Measurements from ENCODE around the gene CEBPZOS. TPM values are rescaled to one million over a fixed set of nuclear protein-coding genes. Genes with fewer than 3 reads are reported as not detected.
A peak's percentile ranks its signal among the peaks of the same experiment; 100 is the strongest.

The CEBPZOS gene
- polyA plus RNA-seq, 3 donors = 13.8 to 46.9 (median 21.6) TPM

GRCh38 chr2:37226863-37227262 is 30.6 kb downstream of the CEBPZOS start:
- WGBS, 3 donors = 94 to 96% (median 94%) methylated on average over 4 of the region's 4 CpGs
- H3K27ac ChIP-seq (ENCODE audit: low read depth, low read length) = no peak overlapping the region

- 96 to 98% (median 97%) methylated on average over 3 of the region's 3 CpGs for WGBS, 3 donors
- no peak overlapping the region for H3K27ac ChIP-seq (ENCODE audit: low read depth, low read length)
These were observed 32.5 kb downstream of the CEBPZOS start for GRCh38 chr2:37228788-37229187.

- WGBS, 3 donors = 0 to 1% (median 1%) methylated on average over 8 of the region's 8 CpGs
- no peak overlapping the region for H3K27ac ChIP-seq (ENCODE audit: low read depth, low read length)
These were observed 34.3 kb downstream of the CEBPZOS start for GRCh38 chr2:37230581-37230980.

DNA sequence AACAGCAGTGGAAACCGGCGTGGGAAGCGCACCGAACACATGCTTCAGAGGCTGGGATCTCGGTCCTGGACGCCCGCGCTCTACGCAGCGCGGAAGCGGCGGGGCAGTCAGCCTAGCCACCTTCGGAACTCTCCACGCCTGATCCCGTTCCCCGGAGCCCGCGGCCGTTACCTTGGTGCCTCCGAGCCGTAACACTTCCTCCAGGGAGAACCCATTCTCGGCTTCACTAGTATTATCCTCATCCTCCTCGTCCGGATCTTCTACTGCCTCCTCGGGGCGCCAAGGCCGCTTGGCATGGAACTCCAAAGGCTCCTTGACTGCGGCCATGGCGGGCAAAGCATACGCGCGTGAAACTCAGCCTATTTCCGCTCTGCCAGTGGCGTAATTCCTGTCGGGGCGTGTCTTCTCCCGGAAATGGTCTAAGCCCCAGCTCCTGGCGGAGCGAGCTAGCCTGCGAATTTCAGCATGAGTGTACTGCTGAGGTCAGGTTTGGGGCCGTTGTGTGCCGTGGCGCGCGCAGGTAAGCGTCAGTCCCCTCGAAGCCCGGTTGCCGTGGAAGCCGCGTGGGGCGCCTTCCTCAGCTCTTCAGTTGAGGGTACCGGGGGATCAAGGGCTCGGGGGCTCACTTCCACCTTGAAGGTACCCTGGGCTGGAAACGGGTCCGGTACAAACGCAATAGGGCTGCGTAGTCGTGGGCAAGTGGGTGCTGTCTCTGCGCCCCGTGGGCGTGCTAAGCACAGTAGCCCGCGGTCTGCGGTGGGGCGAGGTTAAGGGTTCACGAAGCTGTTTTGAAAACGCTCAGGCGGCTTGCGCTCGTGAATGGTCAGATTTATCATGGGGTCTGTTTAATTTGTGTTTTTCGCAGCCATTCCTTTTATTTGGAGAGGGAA is 35.2 kb downstream of the CEBPZOS start, which contains the start of the genes CEBPZ and NDUFAF7:
Gene CEBPZ, minus strand, starts transcription at position 356 of the 890 bp plus-strand sequence. Its CDS starts 29 bp downstream, at position 327.
Gene NDUFAF7, plus strand, starts transcription at position 418 of the 890 bp plus-strand sequence. Its CDS starts 48 bp downstream, at position 466.
- WGBS, 3 donors = 0% methylated on average over 72 to 73 of the region's 73 CpGs
- peak within 1 kb of the TSS; percentile 73 for H3K27ac ChIP-seq (ENCODE audit: low read depth, low read length)

DNA sequence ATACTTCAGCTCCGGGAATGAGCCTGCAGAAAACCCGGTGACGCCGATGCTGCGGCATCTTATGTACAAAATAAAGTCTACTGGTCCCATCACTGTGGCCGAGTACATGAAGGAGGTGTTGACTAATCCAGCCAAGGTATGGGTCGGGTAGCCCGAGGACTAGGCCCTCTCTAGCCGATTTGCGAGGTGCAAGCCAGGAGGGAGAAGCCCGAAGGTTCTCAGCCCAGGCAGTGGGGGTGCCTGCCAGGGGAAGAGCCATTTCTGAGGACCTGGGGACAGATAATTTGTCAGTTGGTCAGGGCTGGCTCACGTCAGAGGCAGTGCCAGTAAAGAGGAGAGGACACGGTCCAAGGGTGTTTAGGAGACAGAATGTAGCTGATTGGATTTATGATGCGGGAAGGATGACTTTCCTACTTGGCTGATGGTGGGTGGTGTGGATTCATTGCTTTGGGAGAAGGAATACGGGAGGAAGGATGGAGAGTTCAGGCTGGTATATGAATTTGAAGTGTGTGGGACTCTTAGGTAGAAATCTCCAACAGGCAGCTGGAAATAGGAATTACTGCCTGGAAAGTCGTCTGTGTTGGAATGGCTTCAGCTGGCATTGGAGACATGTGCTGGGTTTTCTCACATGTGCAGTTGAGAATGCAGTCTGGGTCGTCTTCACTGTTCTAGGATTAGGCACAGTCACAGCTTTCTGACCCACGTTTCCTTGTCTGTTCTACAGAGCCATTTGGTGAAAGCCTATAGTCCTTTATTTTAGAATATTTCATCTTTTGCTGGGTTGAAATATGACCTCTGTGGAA is 36.0 kb downstream of the CEBPZOS start:
- H3K27ac ChIP-seq (ENCODE audit: low read depth, low read length) = peak overlapping the region; percentile 73
- WGBS, 3 donors = 13 to 20% (median 14%) methylated on average over 18 of the region's 18 CpGs

- 85 to 91% (median 86%) methylated on average over 4 of the region's 4 CpGs for WGBS, 3 donors
- no peak overlapping the region for H3K27ac ChIP-seq (ENCODE audit: low read depth, low read length)
These were observed 47.1 kb downstream of the CEBPZOS start for GRCh38 chr2:37243435-37243834.

GRCh38 chr2:37244017-37244416 is 47.7 kb downstream of the CEBPZOS start:
- no peak overlapping the region for H3K27ac ChIP-seq (ENCODE audit: low read depth, low read length)
- WGBS, 3 donors = 52 to 66% (median 53%) methylated on average over 4 of the region's 4 CpGs

DNA sequence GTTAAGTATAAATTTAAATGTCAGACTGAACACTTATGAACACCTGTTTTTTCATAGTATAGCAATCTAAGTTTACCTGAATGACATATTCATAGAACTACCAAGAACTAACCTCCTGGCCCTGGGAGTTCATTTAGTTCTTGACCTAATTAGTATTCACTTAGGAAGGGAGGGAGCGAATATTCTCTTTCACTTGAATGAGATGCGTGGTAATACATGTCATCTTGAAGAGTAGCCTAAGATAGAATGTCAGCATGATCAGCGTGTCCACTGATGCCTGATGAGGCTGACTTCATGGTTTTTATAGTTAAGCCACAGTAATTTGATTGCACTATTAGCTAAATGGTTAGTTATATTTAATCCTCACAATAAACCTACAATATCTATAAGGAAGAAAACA is 48.5 kb downstream of the CEBPZOS start:
- H3K27ac ChIP-seq (ENCODE audit: low read depth, low read length) = no peak overlapping the region
- WGBS, 3 donors = 94 to 97% (median 95%) methylated on average over 3 of the region's 3 CpGs

GRCh38 chr2:37246205-37246604 is 49.9 kb downstream of the CEBPZOS start:
- no peak overlapping the region for H3K27ac ChIP-seq (ENCODE audit: low read depth, low read length)

- H3K27ac ChIP-seq (ENCODE audit: low read depth, low read length) = no peak overlapping the region
- 72 to 89% (median 88%) methylated on average over 5 of the region's 5 CpGs for WGBS, 3 donors
These were observed 54.8 kb downstream of the CEBPZOS start for GRCh38 chr2:37250869-37251740.

Other genes starting within 250 kb of the CEBPZOS start
- 1 to 10 TPM; 2.7 to 7.4 (median 5.6) TPM for gene STRN, start 230.0 kb upstream of the CEBPZOS start, polyA plus RNA-seq
- 10 to 100 TPM in 1 of 3 donors, 1 to 10 TPM in 2; 6.3 to 10.8 (median 7.9) TPM for gene HEATR5B, start 112.1 kb upstream of the CEBPZOS start, polyA plus RNA-seq
- 10 to 100 TPM in 2 of 3 donors, 1 to 10 TPM in 1; 2.1 to 12.8 (median 11.8) TPM for gene GPATCH11, start 112.0 kb upstream of the CEBPZOS start, polyA plus RNA-seq
- 10 to 100 TPM in 1 of 3 donors, 1 to 10 TPM in 2; 3.6 to 11.7 (median 6.7) TPM for gene EIF2AK2, start 39.5 kb upstream of the CEBPZOS start, polyA plus RNA-seq
- not detected for gene SULT6B1, start 7.8 kb upstream of the CEBPZOS start, polyA plus RNA-seq
- gene CEBPZ, start 35.1 kb downstream of the CEBPZOS start, polyA plus RNA-seq = 10 to 100 TPM; 29.6 to 68.8 (median 37.9) TPM
- 10 to 100 TPM in 2 of 3 donors, 1 to 10 TPM in 1; 6.4 to 11.1 (median 10.3) TPM for gene NDUFAF7, start 35.2 kb downstream of the CEBPZOS start, polyA plus RNA-seq
- 10 to 100 TPM in 2 of 3 donors, 1 to 10 TPM in 1; 4.2 to 17.8 (median 12.5) TPM for gene PRKD3, start 128.3 kb downstream of the CEBPZOS start, polyA plus RNA-seq
- 1 to 10 TPM; 3.3 to 4.3 (median 4.3) TPM for gene QPCT, start 148.1 kb downstream of the CEBPZOS start, polyA plus RNA-seq

Measured in adipose tissue (tissue), 3 donors.